Astrocyte (in vitro differentiated cells and primary cell): Measurements from ENCODE around the gene SLC12A5.

ENCODE experiments used
- EZH2 ChIP-seq: IDR thresholded peaks from 2 replicates; pipeline ENCODE4 v1.6.1; 2012; ENCODE audit warnings: mild to moderate bottlenecking, low read length, inconsistent platforms; ENCODE audit not compliant: insufficient read depth
- TF ChIP-seq, protein P1 (sequence below): IDR thresholded peaks from 2 replicates; pipeline ENCODE4 v1.5.1; 2011; ENCODE audit warnings: low read depth, mild to moderate bottlenecking, inconsistent platforms, low read length, moderate library complexity; ENCODE audit not compliant: insufficient read depth

DNA sequence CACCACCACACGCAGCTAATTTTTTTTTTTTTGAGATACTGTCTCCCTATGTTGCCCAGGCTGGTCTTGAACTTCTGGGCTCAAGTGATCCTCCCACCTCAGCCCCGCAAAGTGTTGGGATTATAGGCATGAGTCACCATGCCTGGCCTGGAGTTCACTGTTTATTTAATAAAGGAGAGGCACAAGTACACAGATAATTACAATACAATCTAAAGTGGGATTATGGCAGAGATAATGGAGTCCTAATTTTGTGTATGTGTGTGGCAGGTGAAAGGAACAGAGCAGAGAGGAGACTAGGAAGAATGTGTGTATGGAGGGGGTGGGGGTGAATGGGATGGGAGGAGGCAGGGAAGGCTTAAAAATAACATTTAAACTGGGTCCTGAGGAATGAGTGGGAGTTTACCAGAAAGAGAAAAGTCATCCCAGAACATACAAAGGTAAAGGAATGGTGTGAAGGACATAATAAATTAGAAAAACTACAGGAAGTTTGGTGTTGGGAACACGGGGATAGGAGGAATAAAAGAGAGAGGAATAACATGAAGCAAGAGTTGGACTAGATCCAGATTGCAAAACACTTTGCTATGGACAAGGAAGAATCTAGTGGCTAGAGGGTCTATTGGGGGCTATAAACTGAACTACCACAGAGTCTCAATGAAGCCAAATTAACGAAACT, 56.3 kb downstream of the SLC12A5 start:
- TF ChIP-seq, protein P1, sequence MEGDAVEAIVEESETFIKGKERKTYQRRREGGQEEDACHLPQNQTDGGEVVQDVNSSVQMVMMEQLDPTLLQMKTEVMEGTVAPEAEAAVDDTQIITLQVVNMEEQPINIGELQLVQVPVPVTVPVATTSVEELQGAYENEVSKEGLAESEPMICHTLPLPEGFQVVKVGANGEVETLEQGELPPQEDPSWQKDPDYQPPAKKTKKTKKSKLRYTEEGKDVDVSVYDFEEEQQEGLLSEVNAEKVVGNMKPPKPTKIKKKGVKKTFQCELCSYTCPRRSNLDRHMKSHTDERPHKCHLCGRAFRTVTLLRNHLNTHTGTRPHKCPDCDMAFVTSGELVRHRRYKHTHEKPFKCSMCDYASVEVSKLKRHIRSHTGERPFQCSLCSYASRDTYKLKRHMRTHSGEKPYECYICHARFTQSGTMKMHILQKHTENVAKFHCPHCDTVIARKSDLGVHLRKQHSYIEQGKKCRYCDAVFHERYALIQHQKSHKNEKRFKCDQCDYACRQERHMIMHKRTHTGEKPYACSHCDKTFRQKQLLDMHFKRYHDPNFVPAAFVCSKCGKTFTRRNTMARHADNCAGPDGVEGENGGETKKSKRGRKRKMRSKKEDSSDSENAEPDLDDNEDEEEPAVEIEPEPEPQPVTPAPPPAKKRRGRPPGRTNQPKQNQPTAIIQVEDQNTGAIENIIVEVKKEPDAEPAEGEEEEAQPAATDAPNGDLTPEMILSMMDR, result no peak
- no peak for TF ChIP-seq EZH2
